ENCODE data around the gene PLXNB2. TPM values are rescaled to one million over a fixed set of nuclear protein-coding genes. Genes with fewer than 3 reads are reported as not detected.

The PLXNB2 gene
- total RNA-seq, 1 experiment from 2014 or later = 155 TPM

DNA sequence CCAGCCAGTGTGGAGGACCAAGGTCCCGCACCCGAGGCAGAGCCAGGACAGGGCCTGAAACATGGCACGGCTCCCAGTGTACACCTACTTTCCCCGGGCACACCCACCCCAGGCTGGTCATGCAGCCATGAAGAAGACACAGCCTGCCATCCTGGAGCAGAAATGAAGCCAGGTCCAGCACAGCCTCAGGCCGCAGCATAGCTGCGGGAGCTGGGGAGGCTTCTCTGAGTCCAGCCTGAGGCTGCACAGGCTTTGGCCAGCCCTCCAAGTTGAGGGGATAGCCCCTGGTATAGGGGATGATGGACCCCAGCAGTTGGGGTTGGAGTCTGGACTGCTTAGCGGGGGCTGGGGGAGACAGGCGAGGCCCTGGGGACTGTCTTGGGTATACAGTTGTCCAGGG is 53.5 kb downstream of the PLXNB2 start:
- intact Hi-C loops (cut with micrococcal nuclease; ENCODE audit: unreplicated experiment) = no loop called here
- peaks cover 7% of the 10 kb centered on the region for H3K4me1 ChIP-seq (ENCODE audit: insufficient read depth, low read length, poor library complexity, severe bottlenecking)
- ChIA-PET POLR2A (ENCODE audit: low non-redundant PET) (no interaction called here), CTCF (no interaction called here)
- no peaks in the 10 kb centered on the region for H3K27me3 ChIP-seq (replicated peaks; ENCODE audit: insufficient read depth, low read depth, low read length, poor library complexity)
- peaks cover 3% of the 10 kb centered on the region for H3K36me3 ChIP-seq (ENCODE audit: insufficient read depth, low read length, poor library complexity, severe bottlenecking)
- no peak for DNase-seq (ENCODE audit: low spot score)
- no peak overlapping the region for H3K27ac ChIP-seq (ENCODE audit: low read depth, low read length, poor library complexity, severe bottlenecking)
- no peak for TF ChIP-seq EZH2 (IDR thresholded peaks at IDR 0.05; ENCODE audit: borderline replicate concordance, low read depth, low read length, poor library complexity, severe bottlenecking)
- TF ChIP-seq, protein P1, sequence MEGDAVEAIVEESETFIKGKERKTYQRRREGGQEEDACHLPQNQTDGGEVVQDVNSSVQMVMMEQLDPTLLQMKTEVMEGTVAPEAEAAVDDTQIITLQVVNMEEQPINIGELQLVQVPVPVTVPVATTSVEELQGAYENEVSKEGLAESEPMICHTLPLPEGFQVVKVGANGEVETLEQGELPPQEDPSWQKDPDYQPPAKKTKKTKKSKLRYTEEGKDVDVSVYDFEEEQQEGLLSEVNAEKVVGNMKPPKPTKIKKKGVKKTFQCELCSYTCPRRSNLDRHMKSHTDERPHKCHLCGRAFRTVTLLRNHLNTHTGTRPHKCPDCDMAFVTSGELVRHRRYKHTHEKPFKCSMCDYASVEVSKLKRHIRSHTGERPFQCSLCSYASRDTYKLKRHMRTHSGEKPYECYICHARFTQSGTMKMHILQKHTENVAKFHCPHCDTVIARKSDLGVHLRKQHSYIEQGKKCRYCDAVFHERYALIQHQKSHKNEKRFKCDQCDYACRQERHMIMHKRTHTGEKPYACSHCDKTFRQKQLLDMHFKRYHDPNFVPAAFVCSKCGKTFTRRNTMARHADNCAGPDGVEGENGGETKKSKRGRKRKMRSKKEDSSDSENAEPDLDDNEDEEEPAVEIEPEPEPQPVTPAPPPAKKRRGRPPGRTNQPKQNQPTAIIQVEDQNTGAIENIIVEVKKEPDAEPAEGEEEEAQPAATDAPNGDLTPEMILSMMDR (conservative IDR thresholded peaks at IDR 0.05; ENCODE audit: low read depth, low read length) = no peak
- no TSS peak for BruUV-seq (replicated peaks)
- H3K4me3 ChIP-seq (ENCODE audit: low read depth, low read length, poor library complexity, severe bottlenecking) = no peak overlapping the region
- H3K9me3 ChIP-seq (ENCODE audit: low read depth, low read length, poor library complexity, severe bottlenecking) = no peaks in the 10 kb centered on the region

DNA sequence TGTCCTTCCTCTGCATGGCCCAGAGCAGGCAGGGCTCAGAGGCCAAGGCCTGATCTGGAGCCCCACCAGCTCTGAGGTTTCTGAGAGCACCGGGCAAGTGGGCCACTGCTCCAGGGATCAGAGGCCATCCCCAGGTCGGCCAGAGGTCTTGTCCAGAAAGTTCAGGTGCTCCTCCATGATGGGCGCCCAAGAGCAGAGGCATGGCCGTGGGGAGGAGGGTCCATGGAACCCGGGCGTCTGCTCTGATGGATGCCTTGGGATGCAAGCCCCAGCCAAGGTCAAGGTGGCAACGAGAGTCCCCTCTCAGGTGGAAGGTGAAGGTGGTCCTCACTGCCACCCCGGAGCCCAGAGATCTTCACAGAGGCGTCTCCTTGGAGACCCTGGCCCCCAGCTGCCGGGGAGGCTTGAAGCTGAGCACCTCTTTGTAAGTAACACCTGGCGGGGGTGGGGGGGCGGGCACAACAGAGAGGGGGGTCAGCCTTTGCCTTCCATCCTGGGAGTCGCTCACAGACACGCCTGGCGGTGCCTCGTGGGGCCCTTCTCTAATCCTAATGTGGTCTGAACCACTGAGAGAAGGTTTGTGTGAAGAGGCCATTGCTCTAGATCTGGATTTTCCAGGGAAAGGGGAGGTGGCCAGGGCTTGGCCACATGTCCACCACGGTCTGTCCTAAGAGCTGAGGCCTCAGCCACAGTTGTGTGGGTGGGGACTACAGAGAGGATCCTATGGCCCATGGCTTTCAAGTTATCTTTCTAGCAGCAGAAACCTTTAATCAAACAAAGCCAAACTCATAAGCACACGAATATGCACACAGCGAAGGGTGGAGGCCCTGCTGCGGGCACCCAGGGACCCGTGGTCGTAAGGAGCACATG is 54.2 kb downstream of the PLXNB2 start:
- no TSS peak for BruUV-seq (replicated peaks)
- TF ChIP-seq, protein P1 (conservative IDR thresholded peaks at IDR 0.05; ENCODE audit: low read depth, low read length) = no peak
- TF ChIP-seq EZH2 (IDR thresholded peaks at IDR 0.05; ENCODE audit: borderline replicate concordance, low read depth, low read length, poor library complexity, severe bottlenecking) = no peak
- no peak for DNase-seq (ENCODE audit: low spot score)
- H3K27ac ChIP-seq (ENCODE audit: low read depth, low read length, poor library complexity, severe bottlenecking) = no peak overlapping the region
- intact Hi-C loops (cut with micrococcal nuclease; ENCODE audit: unreplicated experiment) = no loop called here
- H3K4me1 ChIP-seq (ENCODE audit: insufficient read depth, low read length, poor library complexity, severe bottlenecking) = peaks cover 7% of the 10 kb centered on the region
- H3K4me3 ChIP-seq (ENCODE audit: low read depth, low read length, poor library complexity, severe bottlenecking) = no peak overlapping the region
- no peaks in the 10 kb centered on the region for H3K27me3 ChIP-seq (replicated peaks; ENCODE audit: insufficient read depth, low read depth, low read length, poor library complexity)
- H3K9me3 ChIP-seq (ENCODE audit: low read depth, low read length, poor library complexity, severe bottlenecking) = no peaks in the 10 kb centered on the region
- peaks cover 3% of the 10 kb centered on the region for H3K36me3 ChIP-seq (ENCODE audit: insufficient read depth, low read length, poor library complexity, severe bottlenecking)
- ChIA-PET POLR2A (ENCODE audit: low non-redundant PET) (interaction anchor here (0.6 kb wide), 1 partner anchor 68 kb away, joined by 3 read pairs; no protein-coding TSS in a partner anchor), CTCF (interaction anchor here (0.6 to 0.7 kb wide), 5 partner anchors 10 to 272 kb away, joined by 3 to 8 read pairs (median 3); partner anchors contain the start of gene SCO2)

DNA sequence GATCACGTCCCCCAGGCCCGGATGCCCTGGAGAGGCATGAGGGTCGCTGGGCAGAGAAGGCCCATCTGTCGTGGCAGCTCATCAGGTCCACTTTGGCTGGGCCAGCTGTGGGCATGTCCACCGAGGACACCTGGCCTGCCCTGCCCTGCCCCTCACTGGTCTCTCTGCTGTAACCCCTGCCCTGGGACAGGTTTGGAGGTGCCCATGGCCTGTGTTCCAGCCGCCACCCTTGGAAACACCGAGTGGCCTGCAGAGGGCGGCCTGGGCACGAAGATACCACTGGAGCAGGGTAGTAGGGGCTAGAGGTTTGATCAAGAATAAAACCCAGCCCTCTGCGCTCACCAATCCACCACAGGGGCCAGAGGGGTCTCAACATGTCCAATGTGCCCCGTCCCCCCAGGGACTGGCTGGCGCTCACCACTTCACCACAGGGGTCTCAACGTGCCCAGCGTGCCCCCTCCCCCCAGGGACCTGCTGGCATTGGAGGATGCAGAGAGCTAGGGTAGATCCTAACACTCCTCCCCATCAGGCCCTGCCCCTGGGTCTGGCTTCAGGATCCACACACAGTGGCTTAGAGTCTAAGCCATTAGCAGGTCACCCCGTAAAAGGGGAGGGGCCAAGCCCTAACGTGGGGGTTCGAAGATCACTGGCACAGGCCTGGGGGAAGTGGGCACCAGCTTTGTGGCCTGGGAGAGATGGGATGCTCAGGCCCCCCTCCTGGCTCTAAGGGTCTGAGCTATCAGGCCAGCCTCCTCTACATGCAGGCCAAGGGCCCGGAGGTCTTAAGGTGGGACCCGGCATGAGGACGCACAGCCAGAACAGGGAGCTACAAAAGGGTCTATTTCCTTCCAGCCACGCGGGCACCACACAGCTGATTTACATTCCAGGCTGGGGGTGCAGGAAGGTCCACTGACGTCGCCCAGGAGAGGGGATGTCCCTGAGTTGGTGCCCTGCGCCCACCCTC is 55.1 kb downstream of the PLXNB2 start:
- TF ChIP-seq, protein P1 (conservative IDR thresholded peaks at IDR 0.05; ENCODE audit: low read depth, low read length) = peak; percentile 77
- no peak for TF ChIP-seq EZH2 (IDR thresholded peaks at IDR 0.05; ENCODE audit: borderline replicate concordance, low read depth, low read length, poor library complexity, severe bottlenecking)
- BruUV-seq (replicated peaks) = no TSS peak
- Histone ChIP-seq H3K36me3 (ENCODE audit: insufficient read depth, low read length, poor library complexity, severe bottlenecking) (peaks cover 7% of the 10 kb centered on the region), H3K27ac (ENCODE audit: low read depth, low read length, poor library complexity, severe bottlenecking) (peak overlapping the region; percentile 44), H3K4me3 (ENCODE audit: low read depth, low read length, poor library complexity, severe bottlenecking) (peak overlapping the region; percentile 78), H3K27me3 (replicated peaks; ENCODE audit: insufficient read depth, low read depth, low read length, poor library complexity) (no peaks in the 10 kb centered on the region), H3K9me3 (ENCODE audit: low read depth, low read length, poor library complexity, severe bottlenecking) (no peaks in the 10 kb centered on the region), H3K4me1 (ENCODE audit: insufficient read depth, low read length, poor library complexity, severe bottlenecking) (peaks cover 7% of the 10 kb centered on the region)
- POLR2A ChIA-PET (ENCODE audit: low non-redundant PET) = interaction anchor here (0.6 to 0.7 kb wide), 2 partner anchors 69 to 368 kb away, joined by 3 read pairs; no protein-coding TSS in a partner anchor
- CTCF ChIA-PET = interaction anchor here (0.6 to 1.0 kb wide), 6 partner anchors 9 to 273 kb away, joined by 3 to 8 read pairs (median 3); partner anchors contain the start of gene SCO2
- DNase-seq (ENCODE audit: low spot score) = peak; percentile 78
- intact Hi-C loops (cut with micrococcal nuclease; ENCODE audit: unreplicated experiment) = no loop called here

Data from A673 (cell line).